OCI-M2 (cell line): ENCODE results near the gene POTED.
"Not testable (repeated sequence)": the region's sequence is repeated elsewhere in the genome, so short reads cannot be mapped to it uniquely, and the experiment has no call there.

ENCODE experiments used
- DNase-seq: peaks from one replicate; lab custom pipeline; 2025; ENCODE audit not compliant: unreplicated experiment; lab: John Stamatoyannopoulos, UW

Gene POTED

DNA sequence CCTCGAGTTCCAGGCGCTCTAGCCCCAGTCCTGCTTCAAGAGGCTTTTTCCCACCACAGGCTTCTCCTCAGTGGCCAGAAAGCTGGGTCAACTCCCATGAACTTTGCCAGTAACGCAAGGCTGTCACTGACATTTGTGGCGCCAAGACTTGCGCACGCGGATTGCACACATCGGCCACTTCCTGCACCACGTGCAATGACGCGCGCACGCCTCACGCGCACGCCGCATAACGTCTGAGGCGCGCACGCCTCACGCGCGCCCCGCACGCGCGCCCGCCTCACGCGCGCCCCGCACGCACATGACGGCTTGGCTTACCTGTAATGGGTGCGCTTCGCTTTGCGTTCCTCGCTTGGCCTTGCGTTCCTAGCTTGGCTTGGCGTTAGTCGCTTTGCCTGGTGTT lies at the start of gene POTED:
Gene POTED (plus strand): TSS at position 301 of the 400 bp plus-strand sequence. CDS start 452 bp downstream, outside the sequence.
- DNase-seq = not testable (repeated sequence)

DNA sequence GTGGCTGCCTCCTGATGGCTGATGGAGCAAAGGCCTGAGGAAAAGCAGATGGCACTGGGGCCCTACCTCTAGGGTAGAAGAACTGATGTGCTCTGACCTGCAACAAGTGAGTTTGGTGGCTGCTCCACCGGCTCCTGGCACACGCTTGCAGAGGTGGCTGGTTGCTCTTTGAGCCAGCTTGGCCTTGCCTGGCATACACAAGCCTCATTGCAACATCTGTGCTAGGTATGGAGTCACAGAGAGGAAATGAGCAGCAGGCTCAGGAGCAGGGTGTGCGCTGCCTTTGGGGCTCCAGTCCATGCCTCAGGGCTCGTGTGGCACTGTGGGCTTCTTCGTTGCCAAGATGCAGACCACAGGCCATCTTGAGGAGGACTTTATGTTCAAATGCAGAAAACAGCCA lies 40.5 kb downstream of the POTED start:
- DNase-seq = not testable (repeated sequence)

DNA sequence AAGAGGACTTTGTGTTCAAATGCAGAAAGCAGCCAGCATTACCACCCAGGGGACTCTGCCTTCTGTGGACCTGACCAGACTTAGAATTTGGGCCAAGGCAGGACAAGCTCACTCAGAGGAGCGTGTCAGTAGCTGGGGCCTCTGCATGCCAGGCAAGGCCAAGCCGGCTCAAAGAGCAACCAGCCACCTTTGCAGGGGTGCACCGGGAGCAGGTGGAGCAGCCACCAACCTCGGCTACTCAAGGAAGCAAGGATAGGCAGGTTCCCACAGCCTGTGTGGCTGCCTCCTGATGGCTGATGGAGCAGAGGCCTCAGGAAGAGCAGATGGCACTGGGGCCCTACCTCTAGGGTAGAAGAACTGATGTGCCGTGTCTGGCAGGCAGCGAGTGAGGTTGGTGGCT lies 42.2 kb downstream of the POTED start:
- DNase-seq = not testable (repeated sequence)
